H1 (cell line): ENCODE data around the gene COL26A1. TPM values are rescaled to one million over a fixed set of nuclear protein-coding genes. Genes with fewer than 3 reads are reported as not detected.

Source experiments
- CTCF ChIA-PET: fragments of 300-600 bp; sonication (Branson Sonifier 250); formaldehyde crosslinking; loops from one replicate; lab custom pipeline; 2021; ENCODE audit not compliant: partially characterized antibody; lab: Charles Lee
- POLR2A ChIA-PET: fragments of 300-600 bp; sonication (Branson Sonifier 250); formaldehyde crosslinking; loops from one replicate; lab custom pipeline; 2021; ENCODE audit warnings: inconsistent platforms; ENCODE audit not compliant: partially characterized antibody; lab: Charles Lee
- DNase-seq, 2 experiments: peaks; one replicate each; pipeline versions ENCODE4 v3.0.0 to v3.0.0-alpha.2; 2010 to 2022; ENCODE audit warnings: low spot score in 2 of 2, low read depth in 1 of 2, mixed read lengths in 1 of 2
- FAIRE-seq: peaks from 2 replicates; lab custom pipeline; 2011; peaks lifted over from hg19 to GRCh38; lab: Jason Lieb, UNC
- H2AFZ ChIP-seq: 2 replicates; pipeline ENCODE4 v1.8.1; 2012; ENCODE audit warnings: low read length, inconsistent platforms
- H2AK5ac ChIP-seq: 2 replicates; pipeline ENCODE4 v1.6.1; 2013; ENCODE audit warnings: low read depth, low read length
- H2BK120ac ChIP-seq: replicated peaks from 2 replicates; pipeline ENCODE3; 2013; ENCODE audit warnings: low read depth, low read length, inconsistent platforms
- H2BK12ac ChIP-seq: 2 replicates; pipeline ENCODE4 v1.6.1; 2013; ENCODE audit warnings: low read depth, low read length
- H2BK15ac ChIP-seq: 2 replicates; pipeline ENCODE4 v1.6.1; 2013; ENCODE audit warnings: low read length
- H2BK20ac ChIP-seq: 2 replicates; pipeline ENCODE4 v1.6.1; 2013; ENCODE audit warnings: low read length
- H2BK5ac ChIP-seq: 2 replicates; pipeline ENCODE4 v1.6.1; 2013; ENCODE audit warnings: low read depth, low read length
- H3K14ac ChIP-seq: 2 replicates; pipeline ENCODE4 v1.6.1; 2013; ENCODE audit warnings: inconsistent platforms; ENCODE audit not compliant: insufficient read length
- H3K18ac ChIP-seq: 2 replicates; pipeline ENCODE4 v1.6.1; 2013; ENCODE audit warnings: low read length; ENCODE audit errors: extremely low read depth
- H3K23ac ChIP-seq: 2 replicates; pipeline ENCODE4 v1.6.1; 2013; ENCODE audit warnings: inconsistent platforms; ENCODE audit not compliant: insufficient read length
- H3K23me2 ChIP-seq: 2 replicates; pipeline ENCODE4 v1.6.1; 2013; ENCODE audit warnings: low read depth, low read length
- H3K27ac ChIP-seq: 2 replicates; pipeline ENCODE4 v1.6.1; 2011; ENCODE audit warnings: low read depth, low read length, inconsistent platforms
- H3K27me3 ChIP-seq, 4 experiments: replicated peaks in 1 of 4; 1 replicate in 1 of 4; 2 replicates in 3 of 4; pipeline versions ENCODE4 v1.6.1 to v1.8.1; 2011 to 2013; ENCODE audit warnings: low read length in 3 of 4, mild to moderate bottlenecking in 3 of 4, inconsistent platforms in 2 of 4, mixed read lengths in 2 of 4, moderate library complexity in 1 of 4; ENCODE audit not compliant: control insufficient read depth in 3 of 4, insufficient read depth in 3 of 4; ENCODE audit errors: extremely low read depth in 1 of 4
- H3K36me3 ChIP-seq, 4 experiments: 2 replicates each; pipeline versions ENCODE4 v1.6.1 to v1.8.1; 2011 to 2013; ENCODE audit warnings: mild to moderate bottlenecking in 4 of 4, low read length in 3 of 4, moderate library complexity in 2 of 4, control low read depth in 1 of 4, inconsistent platforms in 1 of 4; ENCODE audit not compliant: insufficient read depth in 4 of 4, control insufficient read depth in 2 of 4
- H3K4ac ChIP-seq: replicated peaks from 2 replicates; pipeline ENCODE3; 2013; ENCODE audit warnings: low read length, low read depth, mixed read lengths, inconsistent platforms; ENCODE audit not compliant: insufficient read length
- H3K4me1 ChIP-seq, 4 experiments: replicated peaks in 1 of 4; 1 replicate in 1 of 4; 2 replicates in 3 of 4; pipeline versions ENCODE4 v1.6.1 to v1.8.1; 2011 to 2013; ENCODE audit warnings: low read length in 3 of 4, inconsistent platforms in 2 of 4, mixed read lengths in 1 of 4; ENCODE audit not compliant: insufficient read depth in 4 of 4, control insufficient read depth in 3 of 4
- H3K4me2 ChIP-seq, 2 experiments: 2 replicates each; pipeline versions ENCODE4 v1.6.1 to v1.8.1; 2011 to 2013; ENCODE audit warnings: low read depth in 2 of 2, low read length in 2 of 2, control low read depth in 1 of 2, inconsistent platforms in 1 of 2, mild to moderate bottlenecking in 1 of 2; ENCODE audit not compliant: insufficient read depth in 1 of 2
- H3K4me3 ChIP-seq, 4 experiments: fragments of 200-600, 300-600 bp in 1 of 4; sonication (generic), shearing (Covaris generic), sonication (Bioruptor Twin) in 1 of 4; 2 replicates each; pipeline versions ENCODE4 v1.5.1 to v1.8.1; 2011 to 2016; ENCODE audit warnings: low read length in 4 of 4, low read depth in 3 of 4, control low read depth in 2 of 4, inconsistent platforms in 2 of 4, mild to moderate bottlenecking in 2 of 4, mixed read lengths in 1 of 4, moderate library complexity in 1 of 4; ENCODE audit not compliant: insufficient read depth in 2 of 4; ENCODE audit errors: extremely low read depth in 1 of 4
- H3K56ac ChIP-seq: replicated peaks from 2 replicates; pipeline ENCODE3; 2013; ENCODE audit warnings: low read depth, mild to moderate bottlenecking, mixed read lengths, low read length, inconsistent platforms; ENCODE audit not compliant: insufficient read length
- H3K79me1 ChIP-seq: 2 replicates; pipeline ENCODE4 v1.6.1; 2013; ENCODE audit warnings: low read depth, low read length, control low read depth
- H3K79me2 ChIP-seq, 2 experiments: 2 replicates each; pipeline versions ENCODE4 v1.6.1 to v1.8.1; 2012 to 2013; ENCODE audit warnings: low read length in 2 of 2, mild to moderate bottlenecking in 2 of 2, inconsistent platforms in 1 of 2; ENCODE audit not compliant: insufficient read depth in 2 of 2, control insufficient read depth in 1 of 2
- H3K9ac ChIP-seq, 4 experiments: replicated peaks in 1 of 4; 1 replicate in 1 of 4; 2 replicates in 3 of 4; pipeline versions ENCODE4 v1.6.1 to v1.8.1; 2011 to 2013; ENCODE audit warnings: low read depth in 3 of 4, low read length in 3 of 4, control low read depth in 2 of 4, mild to moderate bottlenecking in 2 of 4, moderate library complexity in 2 of 4, inconsistent platforms in 1 of 4; ENCODE audit errors: extremely low read depth in 1 of 4
- H3K9me3 ChIP-seq, 2 experiments: 2 replicates each; pipeline versions ENCODE4 v1.6.1 to v1.8.1; 2012 to 2013; ENCODE audit warnings: mild to moderate bottlenecking in 2 of 2, moderate library complexity in 2 of 2, control low read depth in 1 of 2, inconsistent platforms in 1 of 2, low read depth in 1 of 2, low read length in 1 of 2, mixed read lengths in 1 of 2; ENCODE audit not compliant: insufficient read depth in 2 of 2
- H4K20me1 ChIP-seq, 2 experiments: replicated peaks in 1 of 2; 2 replicates each; pipeline versions ENCODE3 to v1.8.1; 2011 to 2013; ENCODE audit warnings: inconsistent platforms in 2 of 2, low read length in 2 of 2, mild to moderate bottlenecking in 1 of 2; ENCODE audit not compliant: insufficient read depth in 2 of 2, control insufficient read depth in 1 of 2
- H4K5ac ChIP-seq: 2 replicates; pipeline ENCODE4 v1.6.1; 2013; ENCODE audit warnings: low read length, low read depth, mixed read lengths, inconsistent platforms; ENCODE audit not compliant: insufficient read length
- H4K8ac ChIP-seq: 2 replicates; pipeline ENCODE4 v1.8.0; 2013; ENCODE audit warnings: mild to moderate bottlenecking, moderate library complexity, low read length, inconsistent platforms; ENCODE audit not compliant: insufficient read depth; ENCODE audit errors: extremely low read depth
- H4K91ac ChIP-seq: replicated peaks from 2 replicates; pipeline ENCODE3; 2013; ENCODE audit warnings: low read length, mixed read lengths, inconsistent platforms; ENCODE audit not compliant: insufficient read length
- ATF2 ChIP-seq: IDR thresholded peaks from 2 replicates; pipeline ENCODE4 v1.6.1; 2012; ENCODE audit warnings: low read length, inconsistent platforms
- KDM1A ChIP-seq: fragments of 200-600, 300-600 bp; sonication (generic); IDR thresholded peaks from 2 replicates; pipeline ENCODE4 v1.7.1; 2016; ENCODE audit warnings: mild to moderate bottlenecking, low read length, borderline replicate concordance
- WGBS, 2 experiments: shearing (Covaris generic) in 1 of 2; methylation state at CpG; one replicate each; pipeline versions ENCODE4 v1.1.6 to v1.1.7; 2013 to 2015; ENCODE audit warnings: low lambda C conversion rate in 2 of 2, mixed read lengths in 2 of 2, inconsistent platforms in 1 of 2, low coverage in 1 of 2, missing lambda C conversion rate in 1 of 2; ENCODE audit not compliant: insufficient replicate concordance in 2 of 2, insufficient coverage in 1 of 2, insufficient read length in 1 of 2; ENCODE audit errors: extremely low coverage in 1 of 2, missing lambda C conversion rate in 1 of 2; 5-methylcytosine and 5-hydroxymethylcytosine counted together
- polyA plus RNA-seq, 7 experiments: library from polyadenylated mRNA; depleted of rRNA in 3 of 7; stranded (reverse) in 5 of 7; unstranded in 2 of 7; fragments of >200 nt in 5 of 7; fragments of 200-250 nt in 2 of 7; gene quantifications; 1 replicate in 5 of 7; 2 replicates in 1 of 7; 4 replicates in 1 of 7; pipeline versions ENCODE4 v1.2.1 to v1.2.3, GENCODE V29; 2011 to 2013; ENCODE audit warnings: missing spikeins in 2 of 7, mixed read lengths in 2 of 7
- total RNA-seq: library from RNA; stranded (reverse); fragmentation: NEBNext Ultra II Directional; extraction: Animal tissue kit (Norgen Biotek cat#: 25700); gene quantifications from 2 replicates; pipeline ENCODE4 v1.2.1, GENCODE V29; 2021

COL26A1 gene
- total and polyA plus RNA-seq, 2 of the 8 experiments (the other 6 are each of a cell fraction or from before 2014, with no cell fraction given) = 51.1 to 68.8 TPM

GRCh38 chr7:101536668-101537067, 174.0 kb downstream of the COL26A1 start:
- no peak overlapping the region for H2BK120ac ChIP-seq
- ChIA-PET CTCF (interaction anchor here (0.7 to 1.8 kb wide), 6 partner anchors 8 to 92 kb away, joined by 3 to 10 read pairs (median 3); no protein-coding TSS in a partner anchor), POLR2A (interaction anchor here (0.5 to 0.9 kb wide), 3 partner anchors 27 to 243 kb away, joined by 3 to 4 read pairs (median 3); no protein-coding TSS in a partner anchor)
- H3K4ac ChIP-seq = no peak overlapping the region
- H3K14ac ChIP-seq = no peak overlapping the region
- no peak overlapping the region for H3K23ac ChIP-seq
- no peak overlapping the region for H3K9ac ChIP-seq
- FAIRE-seq = no peak
- H3K56ac ChIP-seq = no peak overlapping the region
- H3K4me1 ChIP-seq = no peaks in the 10 kb centered on the region; a peak in 2 of 7 replicates
- no peak overlapping the region for H3K27ac ChIP-seq
- no peak overlapping the region for H2AFZ ChIP-seq
- no peaks in the 10 kb centered on the region for H3K36me3 ChIP-seq
- H3K9me3 ChIP-seq = no peaks in the 10 kb centered on the region
- no peak overlapping the region for H4K8ac ChIP-seq
- no peak overlapping the region for H2BK20ac ChIP-seq
- H3K18ac ChIP-seq = no peak overlapping the region
- no peak overlapping the region for H3K4me2 ChIP-seq
- peaks cover 0 to 5% of the 10 kb centered on the region in 2 experiments for H4K20me1 ChIP-seq
- H2BK12ac ChIP-seq = no peak overlapping the region
- no peak overlapping the region for H3K4me3 ChIP-seq
- no peak overlapping the region for H2BK15ac ChIP-seq
- 0 out of 2 replicates have a peak, but pooled peaks cover 4% of the 10 kb centered on the region for H3K79me1 ChIP-seq
- no peak overlapping the region for H4K91ac ChIP-seq
- DNase-seq = no peak
- H2AK5ac ChIP-seq = no peak overlapping the region
- H2BK5ac ChIP-seq = no peak overlapping the region
- WGBS, 2 experiments = 86% methylated on average over 4 of the region's 4 CpGs; no CpG with 5 or more reads in 1 of the 2 experiments
- H3K27me3 ChIP-seq = no peaks in the 10 kb centered on the region
- TF ChIP-seq ATF2 (no peak), KDM1A (peak; percentile 75; the same call in 1 of the 2 replicates)
- H3K23me2 ChIP-seq = no peaks in the 10 kb centered on the region; the same call in 1 of the 2 replicates
- H4K5ac ChIP-seq = no peak overlapping the region
- no peaks in the 10 kb centered on the region for H3K79me2 ChIP-seq
